Right lobe of liver (tissue), 6 donors: ENCODE results near the gene FASLG. TPM values are rescaled to one million over a fixed set of nuclear protein-coding genes. Genes with fewer than 3 reads are reported as not detected.

Experiments used
- ATAC-seq, 4 donors: fragments of 200-7000 bp; cut with Tn5 transposase; one replicate each; pipeline ENCODE4 v1.9.1; 2020; ENCODE audit warnings: mild to moderate bottlenecking in 4 of 4, moderate library complexity in 4 of 4
- DNase-seq, 3 donors: peaks; one replicate each; pipeline ENCODE4 v3.0.0-alpha.2; 2020
- H3K27ac ChIP-seq, 3 donors: fragments of 200-600 bp; one replicate each; pipeline ENCODE4 v1.8.0; 2022
- H3K27me3 ChIP-seq, 2 donors: fragments of 200-600 bp; one replicate each; pipeline ENCODE4 v1.8.0; 2022
- H3K36me3 ChIP-seq, 4 donors: fragments of 200-600 bp; sonication (generic) in 1 of 4; one replicate each; pipeline versions ENCODE4 v1.5.1 to v1.8.0; 2017 to 2022; ENCODE audit warnings: control low read depth in 1 of 4
- H3K4me1 ChIP-seq, 4 donors: fragments of 200-600 bp; sonication (generic) in 1 of 4; one replicate each; pipeline versions ENCODE4 v1.5.1 to v1.8.0; 2017 to 2022; ENCODE audit warnings: control low read depth in 1 of 4
- H3K4me3 ChIP-seq, 3 donors: fragments of 200-600 bp; one replicate each; pipeline ENCODE4 v1.8.0; 2022
- H3K9me3 ChIP-seq, 4 donors: fragments of 200-600 bp; sonication (generic) in 1 of 4; one replicate each; pipeline versions ENCODE4 v1.5.1 to v1.8.0; 2017 to 2022; ENCODE audit warnings: control low read depth in 1 of 4
- POLR2A ChIP-seq: fragments of 450-650 bp; IDR thresholded peaks from one replicate; pipeline ENCODE4 v1.6.1; 2017; ENCODE audit warnings: antibody characterized with exemption, mild to moderate bottlenecking
- WGBS: methylation state at CpG from one replicate; pipeline ENCODE4 v1.1.6; 2018; ENCODE audit warnings: low coverage, low lambda C conversion rate; ENCODE audit not compliant: insufficient coverage; ENCODE audit errors: missing lambda C conversion rate; 5-methylcytosine and 5-hydroxymethylcytosine counted together
- intact Hi-C, 2 donors: fragments of 100-400 bp; cut with DNase I; formaldehyde crosslinking; loops; one replicate each; pipeline versions ENCODE4 v1.11.2 to v1.14.1; 2022
- total RNA-seq, 6 experiments: library from RNA; depleted of rRNA in 2 of 6; stranded (reverse); fragments of >200 nt in 2 of 6; fragmentation: NEBNext Ultra II Directional in 3 of 6; extraction: Animal tissue kit (Norgen Biotek cat#: 25700) in 3 of 6; gene quantifications; one replicate each; pipeline versions ENCODE4 v1.1.0 to v1.2.4, GENCODE V29; 2016 to 2023
- TF ChIP-seq, protein P1 (sequence below), 4 donors: fragments of 200-600 bp in 3 of 4; fragments of 450-650 bp in 1 of 4; IDR thresholded peaks; one replicate each; pipeline versions ENCODE4 v1.5.1 to v1.8.0; 2016 to 2022; ENCODE audit warnings: antibody characterized with exemption in 4 of 4, mild to moderate bottlenecking in 2 of 4
- donor health status: DM: no; HTN: yes; CAD: no.
- donor health status: DM: no; HTN: no; CAD: no.
- donor health status: DM: no; HTN: no; CAD: no.
- donor health status: DM: no; HTN: yes; CAD: no.
- donor health status: DM: no; HTN: yes; CAD: no.

Gene FASLG
- total RNA-seq, 6 experiments from 2014 or later: 0.15 to 0.51 (median 0.31) TPM; not detected in 2

DNA sequence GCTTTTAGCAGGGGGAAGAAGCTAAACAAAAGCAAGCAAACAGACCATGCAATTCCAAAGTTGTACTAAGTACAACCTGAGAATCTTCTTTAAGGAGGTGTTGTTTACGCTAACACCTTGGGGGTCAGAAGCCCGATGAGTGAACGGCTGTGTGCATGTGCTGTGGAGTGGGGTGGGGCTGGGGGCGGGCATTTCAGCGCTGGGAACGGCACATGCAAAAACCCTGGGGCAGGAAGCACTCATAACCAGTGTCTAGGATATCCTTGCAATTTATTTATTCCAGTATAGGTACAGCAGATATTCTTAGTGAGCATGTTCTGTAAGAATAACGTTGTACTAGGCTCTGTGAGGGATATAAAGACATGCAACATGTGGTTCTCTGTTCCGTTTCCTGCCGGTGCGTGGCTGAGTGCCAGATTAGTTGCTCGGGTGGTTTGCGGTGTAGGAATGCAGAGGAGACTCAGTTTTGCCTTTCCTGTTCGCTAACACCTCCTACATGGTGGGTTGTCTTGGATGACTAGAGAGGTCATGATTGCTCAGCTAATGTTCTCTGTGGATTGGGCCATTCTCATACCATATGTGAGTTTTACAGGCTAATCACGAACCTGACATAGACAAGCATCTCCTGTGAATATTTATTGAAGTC, 3.7 kb downstream of the FASLG start:
- no peaks in the 10 kb centered on the region for H3K36me3 ChIP-seq
- H3K27me3 ChIP-seq: no peaks in the 10 kb centered on the region
- H3K4me3 ChIP-seq: no peak overlapping the region
- 38% methylated on average over 14 of the region's 14 CpGs for WGBS
- H3K9me3 ChIP-seq: no peaks in the 10 kb centered on the region
- intact Hi-C loops: no loop called here
- peak; percentile 46 to 62 (median 48) for ATAC-seq
- TF ChIP-seq, protein P1, sequence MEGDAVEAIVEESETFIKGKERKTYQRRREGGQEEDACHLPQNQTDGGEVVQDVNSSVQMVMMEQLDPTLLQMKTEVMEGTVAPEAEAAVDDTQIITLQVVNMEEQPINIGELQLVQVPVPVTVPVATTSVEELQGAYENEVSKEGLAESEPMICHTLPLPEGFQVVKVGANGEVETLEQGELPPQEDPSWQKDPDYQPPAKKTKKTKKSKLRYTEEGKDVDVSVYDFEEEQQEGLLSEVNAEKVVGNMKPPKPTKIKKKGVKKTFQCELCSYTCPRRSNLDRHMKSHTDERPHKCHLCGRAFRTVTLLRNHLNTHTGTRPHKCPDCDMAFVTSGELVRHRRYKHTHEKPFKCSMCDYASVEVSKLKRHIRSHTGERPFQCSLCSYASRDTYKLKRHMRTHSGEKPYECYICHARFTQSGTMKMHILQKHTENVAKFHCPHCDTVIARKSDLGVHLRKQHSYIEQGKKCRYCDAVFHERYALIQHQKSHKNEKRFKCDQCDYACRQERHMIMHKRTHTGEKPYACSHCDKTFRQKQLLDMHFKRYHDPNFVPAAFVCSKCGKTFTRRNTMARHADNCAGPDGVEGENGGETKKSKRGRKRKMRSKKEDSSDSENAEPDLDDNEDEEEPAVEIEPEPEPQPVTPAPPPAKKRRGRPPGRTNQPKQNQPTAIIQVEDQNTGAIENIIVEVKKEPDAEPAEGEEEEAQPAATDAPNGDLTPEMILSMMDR (IDR thresholded peaks at IDR 0.05): no peak
- TF ChIP-seq POLR2A: no peak
- no peaks in the 10 kb centered on the region for H3K4me1 ChIP-seq
- DNase-seq: peak in 1 of 3 donors; percentile 41
- no peak overlapping the region for H3K27ac ChIP-seq

DNA sequence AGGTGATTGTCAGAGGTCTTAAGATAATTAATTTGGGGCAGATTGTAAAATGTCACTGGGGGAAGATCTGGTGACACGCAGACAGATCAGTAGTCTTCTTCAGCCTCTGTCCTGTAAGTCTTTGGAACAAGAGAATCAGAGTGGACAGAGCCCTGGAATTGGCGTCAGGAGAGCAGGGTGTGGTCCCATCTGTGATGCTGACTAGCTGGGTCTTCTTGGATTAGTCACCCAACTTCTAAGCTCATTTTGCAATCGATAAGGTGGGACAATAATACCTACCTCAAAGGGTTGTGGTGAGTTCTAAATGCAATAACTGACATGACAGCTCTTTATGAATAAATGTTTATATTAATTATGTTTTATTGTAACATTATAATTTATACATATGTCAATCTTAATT, 4.8 kb downstream of the FASLG start:
- H3K27me3 ChIP-seq: no peaks in the 10 kb centered on the region
- no peak overlapping the region for H3K27ac ChIP-seq
- no peak for DNase-seq
- no peak for TF ChIP-seq POLR2A
- TF ChIP-seq, protein P1 (IDR thresholded peaks at IDR 0.05): no peak
- H3K4me3 ChIP-seq: no peak overlapping the region
- H3K36me3 ChIP-seq: no peaks in the 10 kb centered on the region
- H3K9me3 ChIP-seq: no peaks in the 10 kb centered on the region
- no peaks in the 10 kb centered on the region for H3K4me1 ChIP-seq
- no peak for ATAC-seq
- WGBS: 57% methylated on average over 2 of the region's 3 CpGs
- intact Hi-C loops: no loop called here

DNA sequence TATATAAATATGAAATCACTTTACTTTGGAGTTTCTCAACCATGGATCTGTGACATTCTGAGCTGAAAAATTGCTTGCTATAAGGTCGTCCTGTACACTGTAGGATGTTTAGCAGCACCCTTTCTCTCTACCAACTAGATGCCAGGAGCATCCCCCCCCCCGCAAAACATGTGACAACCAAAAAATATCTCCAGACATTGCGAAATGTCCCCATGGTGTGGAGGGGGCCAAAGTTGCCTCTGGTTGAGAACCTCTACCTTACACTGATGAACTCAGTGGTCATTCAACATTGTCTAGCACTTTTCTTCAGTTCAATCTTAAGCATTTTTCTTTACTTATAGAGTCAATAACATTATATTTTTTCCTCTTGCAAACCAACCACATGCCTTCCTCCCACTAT, 9.2 kb downstream of the FASLG start:
- WGBS: 42% methylated on average over 1 of the region's 3 CpGs
- intact Hi-C loops: no loop called here

DNA sequence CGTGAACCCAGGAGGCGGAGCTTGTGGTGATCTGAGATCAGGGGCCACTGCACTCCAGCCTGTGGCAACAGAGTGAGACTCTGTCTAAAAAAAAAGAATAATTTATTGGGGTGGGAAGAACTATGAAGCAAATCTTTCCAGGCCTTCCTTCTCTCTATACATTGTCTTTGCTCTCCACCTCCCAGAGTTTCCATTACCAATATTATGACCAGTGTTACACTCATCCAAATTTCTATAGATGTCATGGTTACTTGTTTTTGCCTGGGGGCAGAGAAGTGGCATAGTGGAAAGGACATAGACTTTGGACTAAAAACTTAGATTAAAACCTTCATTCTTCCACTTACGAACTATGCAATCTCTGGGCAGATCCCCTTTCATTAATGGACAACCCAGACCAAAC, 10.1 kb downstream of the FASLG start:
- intact Hi-C loops: no loop called here
- H3K9me3 ChIP-seq: no peaks in the 10 kb centered on the region
- ATAC-seq (no peak), DNase-seq (no peak)
- no peaks in the 10 kb centered on the region for H3K27me3 ChIP-seq
- no peak overlapping the region for H3K27ac ChIP-seq
- H3K4me3 ChIP-seq: no peak overlapping the region
- WGBS: 83% methylated on average over 3 of the region's 3 CpGs
- TF ChIP-seq POLR2A: no peak
- TF ChIP-seq, protein P1 (IDR thresholded peaks at IDR 0.05): no peak
- H3K36me3 ChIP-seq: no peaks in the 10 kb centered on the region
- no peaks in the 10 kb centered on the region for H3K4me1 ChIP-seq

More for the DNA sequence above, 9.2 kb downstream of the FASLG start:
- no peaks in the 10 kb centered on the region for H3K9me3 ChIP-seq
- TF ChIP-seq, protein P1 (IDR thresholded peaks at IDR 0.05): no peak
- no peak overlapping the region for H3K4me3 ChIP-seq
- ATAC-seq (no peak), DNase-seq (no peak)
- H3K27me3 ChIP-seq: no peaks in the 10 kb centered on the region
- H3K36me3 ChIP-seq: no peaks in the 10 kb centered on the region
- H3K4me1 ChIP-seq: no peaks in the 10 kb centered on the region
- no peak overlapping the region for H3K27ac ChIP-seq
